ENCODE data around the gene PIGO. TPM values are rescaled to one million over a fixed set of nuclear protein-coding genes. Genes with fewer than 3 reads are reported as not detected.

Gene PIGO
- total and polyA plus RNA-seq, 2 of the 8 experiments (the other 6 are each of a cell fraction or from before 2014, with no cell fraction given), result 20.5 to 31.3 TPM

GRCh38 chr9:35054185-35054835 lies 42.1 kb downstream of the PIGO start (continued):
- TF ChIP-seq HDAC6 (IDR thresholded peaks at IDR 0.05; ENCODE audit: low read depth, low read length), result no peak
- TF ChIP-seq SIN3A (conservative IDR thresholded peaks at IDR 0.05 in 1 of 2, IDR thresholded peaks at IDR 0.05 in 1 of 2; ENCODE audit: low read depth in 1 of 2, low read length in 2 of 2), result no peak
- no peak for TF ChIP-seq SUZ12 (IDR thresholded peaks at IDR 0.05; ENCODE audit: low read length)
- no peak for TF ChIP-seq KDM4A (IDR thresholded peaks at IDR 0.05; ENCODE audit: low read depth, low read length, severe bottlenecking)
- no peak for TF ChIP-seq EP300 (IDR thresholded peaks at IDR 0.05; ENCODE audit: borderline replicate concordance in 1 of 2, low read depth in 2 of 2, low read length in 2 of 2)
- TF ChIP-seq, protein P1, sequence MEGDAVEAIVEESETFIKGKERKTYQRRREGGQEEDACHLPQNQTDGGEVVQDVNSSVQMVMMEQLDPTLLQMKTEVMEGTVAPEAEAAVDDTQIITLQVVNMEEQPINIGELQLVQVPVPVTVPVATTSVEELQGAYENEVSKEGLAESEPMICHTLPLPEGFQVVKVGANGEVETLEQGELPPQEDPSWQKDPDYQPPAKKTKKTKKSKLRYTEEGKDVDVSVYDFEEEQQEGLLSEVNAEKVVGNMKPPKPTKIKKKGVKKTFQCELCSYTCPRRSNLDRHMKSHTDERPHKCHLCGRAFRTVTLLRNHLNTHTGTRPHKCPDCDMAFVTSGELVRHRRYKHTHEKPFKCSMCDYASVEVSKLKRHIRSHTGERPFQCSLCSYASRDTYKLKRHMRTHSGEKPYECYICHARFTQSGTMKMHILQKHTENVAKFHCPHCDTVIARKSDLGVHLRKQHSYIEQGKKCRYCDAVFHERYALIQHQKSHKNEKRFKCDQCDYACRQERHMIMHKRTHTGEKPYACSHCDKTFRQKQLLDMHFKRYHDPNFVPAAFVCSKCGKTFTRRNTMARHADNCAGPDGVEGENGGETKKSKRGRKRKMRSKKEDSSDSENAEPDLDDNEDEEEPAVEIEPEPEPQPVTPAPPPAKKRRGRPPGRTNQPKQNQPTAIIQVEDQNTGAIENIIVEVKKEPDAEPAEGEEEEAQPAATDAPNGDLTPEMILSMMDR (IDR thresholded peaks at IDR 0.05; ENCODE audit: control extremely low read depth in 1 of 3, insufficient read depth in 1 of 3, low read depth in 1 of 3, low read length in 3 of 3), result no peak
